Calu3 (cell line): ENCODE measurements around the gene PI4K2B. TPM values are rescaled to one million over a fixed set of nuclear protein-coding genes. Genes with fewer than 3 reads are reported as not detected.

Experiments used
- Bru-seq: library from RNA; stranded (reverse); fragments of 400-500 nt; gene quantifications from one replicate; lab custom pipeline; 2021; lab: Mats Ljungman, UMichigan
- BruChase-seq, 2 experiments: library from RNA; stranded (reverse); fragments of 400-500 nt; gene quantifications; one replicate each; lab custom pipeline; 2021; lab: Mats Ljungman, UMichigan
- BruUV-seq: library from RNA; stranded (reverse); fragments of 400-500 nt; replicated peaks from 2 replicates; lab custom pipeline; 2021; lab: Mats Ljungman, UMichigan
- CTCF ChIA-PET: fragments of 300-600 bp; sonication (Branson Sonifier 250); formaldehyde crosslinking; loops from one replicate; lab custom pipeline; 2022; ENCODE audit warnings: antibody characterized with exemption; lab: Charles Lee
- DNase-seq: peaks from one replicate; pipeline ENCODE4 v3.0.0; 2022
- H3K27ac Mint-ChIP-seq: one replicate; pipeline ENCODE4 v1.8.0; 2022; ENCODE audit warnings: mixed read lengths; ENCODE audit not compliant: unreplicated experiment
- H3K27me3 Mint-ChIP-seq: one replicate; pipeline ENCODE4 v1.8.0; 2022; ENCODE audit warnings: mixed read lengths; ENCODE audit not compliant: unreplicated experiment
- H3K36me3 Mint-ChIP-seq: one replicate; pipeline ENCODE4 v1.8.0; 2022; ENCODE audit warnings: mild to moderate bottlenecking, moderate library complexity, mixed read lengths; ENCODE audit not compliant: insufficient read depth, unreplicated experiment
- H3K4me1 Mint-ChIP-seq: one replicate; pipeline ENCODE4 v1.8.0; 2022; ENCODE audit warnings: mild to moderate bottlenecking, low read depth, mixed read lengths; ENCODE audit not compliant: unreplicated experiment
- H3K4me3 Mint-ChIP-seq: one replicate; pipeline ENCODE4 v1.8.0; 2022; ENCODE audit warnings: mild to moderate bottlenecking, low read depth, moderate library complexity, mixed read lengths; ENCODE audit not compliant: unreplicated experiment
- H3K9me3 Mint-ChIP-seq: one replicate; pipeline ENCODE4 v1.8.0; 2022; ENCODE audit warnings: low read depth, mixed read lengths; ENCODE audit not compliant: unreplicated experiment
- CTCF ChIP-seq: fragments of 200-600 bp; IDR thresholded peaks from one replicate; pipeline ENCODE4 v1.8.0; 2022; ENCODE audit warnings: antibody characterized with exemption; ENCODE audit not compliant: unreplicated experiment
- intact Hi-C: fragments of 100-400 bp; cut with micrococcal nuclease; formaldehyde crosslinking; loops from one replicate; pipeline ENCODE4 v1.10.0; 2022; ENCODE audit not compliant: unreplicated experiment
- long read RNA-seq: library from polyadenylated mRNA; stranded (forward); transcript quantifications from one replicate; pipeline ENCODE4 v2.0.0, GENCODE V29; 2022
- total RNA-seq: library from RNA; stranded (reverse); gene quantifications from 2 replicates; pipeline ENCODE4 v1.2.3, GENCODE V29; 2022

The PI4K2B gene
- total RNA-seq = 13.0 and 13.2 TPM in 2 replicates
- percentile 86 among the genes with signal in this experiment for Bru-seq, nascent RNA
- BruChase-seq, experiment 1, labeled RNA remaining after a 6-hour chase = percentile 98 among the genes with signal in this experiment
- percentile 96 among the genes with signal in this experiment for BruChase-seq, experiment 2, labeled RNA remaining after a 2-hour chase
- long read RNA-seq, transcript PI4K2B-201 (10 exons, 3,540 nt) = major isoform, 12 of 23 reads
- long read RNA-seq, partial matches to known transcripts = 0 of 23 reads
- long read RNA-seq, other reads (novel, unspliced or antisense) = 11 of 23 reads

DNA sequence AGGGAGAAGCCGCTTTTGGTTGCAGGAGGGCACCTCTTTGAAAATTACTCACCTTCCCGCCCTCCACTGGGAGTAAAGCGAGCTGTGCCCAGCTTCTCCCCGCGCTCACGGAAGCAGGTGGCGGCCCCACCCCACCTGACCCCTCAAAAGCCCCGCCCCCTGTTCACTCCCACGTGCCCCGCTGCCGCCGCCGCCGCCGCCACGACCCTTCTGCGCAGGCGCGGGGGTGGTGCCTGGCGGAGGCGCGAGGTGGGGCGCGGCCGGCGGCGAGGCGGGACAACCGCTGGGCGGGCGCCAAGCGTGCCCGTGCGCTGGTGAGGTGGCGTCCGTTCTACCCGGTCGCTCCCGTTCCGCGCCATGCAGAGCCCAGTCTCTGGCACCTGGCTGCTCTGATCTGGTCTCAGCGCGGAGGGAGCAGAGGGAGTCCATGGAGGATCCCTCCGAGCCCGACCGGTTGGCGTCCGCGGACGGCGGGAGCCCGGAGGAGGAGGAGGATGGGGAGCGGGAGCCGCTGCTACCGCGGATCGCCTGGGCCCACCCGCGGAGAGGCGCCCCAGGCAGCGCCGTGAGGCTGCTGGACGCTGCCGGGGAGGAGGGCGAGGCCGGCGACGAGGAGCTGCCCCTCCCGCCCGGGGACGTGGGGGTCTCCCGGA lies at the start of gene PI4K2B:
PI4K2B (plus strand) TSS at position 297 of the 653 bp plus-strand sequence; CDS start at position 428, 131 bp downstream.
- peak within 1 kb of the TSS; percentile 85 for H3K27ac Mint-ChIP-seq
- CTCF ChIA-PET = interaction anchor here (0.6 to 2.1 kb wide), 4 partner anchors 10 to 79 kb away, joined by 3 to 13 read pairs (median 4); partner anchors contain the start of gene ZCCHC4
- peak within 1 kb of the TSS; percentile 82 for H3K4me3 Mint-ChIP-seq
- H3K9me3 Mint-ChIP-seq = peaks cover 3% of the 10 kb centered on the region
- H3K4me1 Mint-ChIP-seq = peaks cover 7% of the 10 kb centered on the region
- peaks cover 23% of the 10 kb centered on the region for H3K36me3 Mint-ChIP-seq
- BruUV-seq = no TSS peak
- H3K27me3 Mint-ChIP-seq = no peaks in the 10 kb centered on the region
- intact Hi-C loops = no loop called here
- DNase-seq = peak; percentile 92
- no peak for TF ChIP-seq CTCF

DNA sequence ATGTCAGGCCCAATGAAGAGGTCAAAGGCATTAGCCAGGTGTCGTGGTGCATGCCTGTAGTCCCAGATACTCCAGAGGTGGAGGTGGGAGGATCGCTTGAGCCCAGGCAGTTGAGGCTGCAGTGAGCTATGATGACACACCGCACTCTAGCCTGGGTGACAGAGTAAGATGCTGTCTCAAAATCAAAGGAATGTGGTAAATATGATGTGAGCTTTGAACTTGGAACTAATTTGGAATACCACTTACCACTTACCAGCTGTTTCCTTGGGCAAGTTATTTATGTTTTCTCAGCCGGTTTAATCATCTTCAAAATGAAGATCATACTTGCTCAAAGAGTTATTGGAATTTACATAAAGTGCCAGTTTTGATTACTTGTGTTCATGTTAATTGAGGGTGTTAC lies 49.8 kb upstream of the PI4K2B start:
- peaks cover 4% of the 10 kb centered on the region for H3K36me3 Mint-ChIP-seq
- H3K27me3 Mint-ChIP-seq = no peaks in the 10 kb centered on the region
- no peak for DNase-seq
- TF ChIP-seq CTCF = no peak
- CTCF ChIA-PET = interaction anchor here (0.6 kb wide), 1 partner anchor 25 kb away, joined by 3 read pairs; no protein-coding TSS in a partner anchor
- no peak overlapping the region for H3K4me3 Mint-ChIP-seq
- BruUV-seq = no TSS peak
- H3K9me3 Mint-ChIP-seq = no peaks in the 10 kb centered on the region
- no peak overlapping the region for H3K27ac Mint-ChIP-seq
- intact Hi-C loops = no loop called here
- H3K4me1 Mint-ChIP-seq = no peaks in the 10 kb centered on the region

DNA sequence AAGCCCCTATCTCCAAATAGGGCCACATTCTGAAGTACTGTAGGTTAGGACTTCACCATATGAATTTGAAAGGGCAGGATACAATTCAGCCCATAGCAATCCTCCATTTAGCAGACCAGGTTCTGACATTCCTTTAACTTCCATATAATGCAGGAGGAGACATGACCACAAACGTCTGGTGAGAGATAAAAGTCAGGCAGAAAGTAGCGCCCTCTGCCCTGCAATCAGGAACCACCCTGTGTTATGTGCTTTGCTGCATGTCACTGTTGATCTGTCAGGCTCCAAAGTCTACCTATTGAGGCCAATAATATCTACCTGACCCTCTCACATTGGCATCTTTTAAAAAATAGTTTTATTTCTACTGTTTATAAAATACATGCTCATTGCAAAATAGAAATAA lies 43.4 kb upstream of the PI4K2B start:
- Mint-ChIP-seq H3K4me1 (no peaks in the 10 kb centered on the region), H3K36me3 (no peaks in the 10 kb centered on the region), H3K9me3 (no peaks in the 10 kb centered on the region), H3K27me3 (no peaks in the 10 kb centered on the region), H3K4me3 (no peak overlapping the region), H3K27ac (no peak overlapping the region)
- intact Hi-C loops = no loop called here
- no peak for TF ChIP-seq CTCF
- CTCF ChIA-PET = no interaction called here
- DNase-seq = no peak
- BruUV-seq = no TSS peak

DNA sequence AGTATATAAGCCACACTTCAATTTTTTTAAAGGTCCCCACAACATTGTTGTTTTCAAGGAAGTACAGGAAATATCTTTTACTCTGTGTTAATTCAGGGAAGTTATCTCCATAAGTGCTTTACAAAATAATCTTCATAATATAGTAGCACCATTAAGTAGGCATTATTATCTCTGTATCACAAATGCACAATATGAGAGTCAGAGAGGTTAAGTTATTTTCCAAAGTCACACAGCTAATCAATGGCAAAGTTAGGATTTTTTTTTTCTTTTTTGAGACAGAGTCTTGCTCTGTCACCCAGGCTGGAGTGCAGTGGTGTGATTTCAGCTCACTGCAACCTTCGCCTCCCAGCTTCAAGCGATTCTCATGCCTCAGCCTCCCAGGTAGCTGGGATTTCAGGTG lies 35.1 kb upstream of the PI4K2B start:
- no peak for TF ChIP-seq CTCF
- Mint-ChIP-seq H3K36me3 (no peaks in the 10 kb centered on the region), H3K27ac (no peak overlapping the region), H3K4me1 (no peaks in the 10 kb centered on the region), H3K27me3 (no peaks in the 10 kb centered on the region), H3K4me3 (no peak overlapping the region), H3K9me3 (no peaks in the 10 kb centered on the region)
- no peak for DNase-seq
- no TSS peak for BruUV-seq
- intact Hi-C loops = no loop called here
- CTCF ChIA-PET = no interaction called here
